ENCODE data around the gene TPRG1.

Gene TPRG1

GRCh38 chr3:189342811-189343210 is 171.0 kb downstream of the TPRG1 start:
- no peak for TF ChIP-seq CTCF (conservative IDR thresholded peaks at IDR 0.05; ENCODE audit: control insufficient read depth, insufficient read depth, low read depth, low read length)
- DNase-seq (ENCODE audit: low read depth) = no peak
- H3K4me3 ChIP-seq (ENCODE audit: control insufficient read depth, low read depth, low read length) = no peak overlapping the region

- no peak overlapping the region for H3K4me3 ChIP-seq (ENCODE audit: control insufficient read depth, low read depth, low read length)
- TF ChIP-seq CTCF (conservative IDR thresholded peaks at IDR 0.05; ENCODE audit: control insufficient read depth, insufficient read depth, low read depth, low read length) = no peak
- DNase-seq (ENCODE audit: low read depth) = no peak
Measured at GRCh38 chr3:189344996-189345395, 173.2 kb downstream of the TPRG1 start.

- H3K4me3 ChIP-seq (ENCODE audit: control insufficient read depth, low read depth, low read length) = no peak overlapping the region
- no peak for DNase-seq (ENCODE audit: low read depth)
- TF ChIP-seq CTCF (conservative IDR thresholded peaks at IDR 0.05; ENCODE audit: control insufficient read depth, insufficient read depth, low read depth, low read length) = no peak
Measured at GRCh38 chr3:189349772-189350171, 178.0 kb downstream of the TPRG1 start.

GRCh38 chr3:189353318-189353965 is 181.7 kb downstream of the TPRG1 start:
- no peak for DNase-seq (ENCODE audit: low read depth)
- TF ChIP-seq CTCF (conservative IDR thresholded peaks at IDR 0.05; ENCODE audit: control insufficient read depth, insufficient read depth, low read depth, low read length) = no peak
- H3K4me3 ChIP-seq (ENCODE audit: control insufficient read depth, low read depth, low read length) = no peak overlapping the region

- no peak overlapping the region for H3K4me3 ChIP-seq (ENCODE audit: control insufficient read depth, low read depth, low read length)
- no peak for DNase-seq (ENCODE audit: low read depth)
- no peak for TF ChIP-seq CTCF (conservative IDR thresholded peaks at IDR 0.05; ENCODE audit: control insufficient read depth, insufficient read depth, low read depth, low read length)
Measured at GRCh38 chr3:189353988-189354889, 182.5 kb downstream of the TPRG1 start.

GRCh38 chr3:189355115-189355480 is 183.3 kb downstream of the TPRG1 start:
- DNase-seq (ENCODE audit: low read depth) = no peak
- no peak for TF ChIP-seq CTCF (conservative IDR thresholded peaks at IDR 0.05; ENCODE audit: control insufficient read depth, insufficient read depth, low read depth, low read length)
- no peak overlapping the region for H3K4me3 ChIP-seq (ENCODE audit: control insufficient read depth, low read depth, low read length)

Measured in fibroblast of mammary gland (primary cell).